B cell (primary cell): ENCODE data around the gene FOXO1.

Experiments
- EZH2 ChIP-seq: IDR thresholded peaks from 2 replicates; pipeline ENCODE4 v1.6.1; 2012; ENCODE audit warnings: borderline replicate concordance, low read depth, mild to moderate bottlenecking, moderate library complexity, low read length; ENCODE audit not compliant: insufficient read depth, poor library complexity, severe bottlenecking
- TF ChIP-seq, protein P1 (sequence below): fragments of 200-600 bp; IDR thresholded peaks from one replicate; pipeline ENCODE4 v1.8.0; 2022; ENCODE audit warnings: antibody characterized with exemption, mild to moderate bottlenecking

DNA sequence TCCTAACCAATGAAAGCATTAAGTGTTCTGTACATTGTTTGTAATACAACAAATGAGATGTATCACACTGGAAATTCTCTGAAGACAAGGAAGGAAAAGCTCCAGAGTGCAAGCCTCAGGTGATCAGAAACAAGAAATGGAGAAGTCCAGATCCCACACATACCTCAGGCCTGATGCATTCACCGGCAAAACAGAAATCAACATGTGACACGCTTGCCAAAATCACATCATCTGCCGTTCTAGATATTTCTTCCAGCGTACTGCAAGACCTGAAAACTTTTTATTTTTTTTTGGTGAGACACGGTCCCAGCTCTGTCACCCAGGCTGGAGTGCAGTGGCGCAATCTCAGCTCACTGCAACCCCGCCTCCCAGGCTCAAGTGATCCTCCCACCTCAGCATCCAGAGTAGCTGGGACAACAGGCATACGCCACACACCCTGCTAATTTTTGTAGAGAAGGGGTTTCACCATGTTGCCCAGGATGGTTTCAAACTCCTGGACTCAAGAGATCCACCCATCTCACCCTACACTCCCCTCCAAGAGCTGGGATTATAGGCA is 48.6 kb downstream of the FOXO1 start:
- TF ChIP-seq, protein P1, sequence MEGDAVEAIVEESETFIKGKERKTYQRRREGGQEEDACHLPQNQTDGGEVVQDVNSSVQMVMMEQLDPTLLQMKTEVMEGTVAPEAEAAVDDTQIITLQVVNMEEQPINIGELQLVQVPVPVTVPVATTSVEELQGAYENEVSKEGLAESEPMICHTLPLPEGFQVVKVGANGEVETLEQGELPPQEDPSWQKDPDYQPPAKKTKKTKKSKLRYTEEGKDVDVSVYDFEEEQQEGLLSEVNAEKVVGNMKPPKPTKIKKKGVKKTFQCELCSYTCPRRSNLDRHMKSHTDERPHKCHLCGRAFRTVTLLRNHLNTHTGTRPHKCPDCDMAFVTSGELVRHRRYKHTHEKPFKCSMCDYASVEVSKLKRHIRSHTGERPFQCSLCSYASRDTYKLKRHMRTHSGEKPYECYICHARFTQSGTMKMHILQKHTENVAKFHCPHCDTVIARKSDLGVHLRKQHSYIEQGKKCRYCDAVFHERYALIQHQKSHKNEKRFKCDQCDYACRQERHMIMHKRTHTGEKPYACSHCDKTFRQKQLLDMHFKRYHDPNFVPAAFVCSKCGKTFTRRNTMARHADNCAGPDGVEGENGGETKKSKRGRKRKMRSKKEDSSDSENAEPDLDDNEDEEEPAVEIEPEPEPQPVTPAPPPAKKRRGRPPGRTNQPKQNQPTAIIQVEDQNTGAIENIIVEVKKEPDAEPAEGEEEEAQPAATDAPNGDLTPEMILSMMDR = no peak
- TF ChIP-seq EZH2 = no peak
